GM08714 (cell line): ENCODE results near the gene MAPK11.

Experiments used
- H3K4me3 ChIP-seq: fragments of 200-500 bp; sonication (Bioruptor generic); 2 replicates; pipeline ENCODE4 v1.5.1; 2014; ENCODE audit warnings: mild to moderate bottlenecking, low read length, inconsistent platforms
- ZNF274 ChIP-seq: IDR thresholded peaks from 2 replicates; pipeline ENCODE4 v1.6.1; 2012; ENCODE audit warnings: mild to moderate bottlenecking, low read depth, low read length

MAPK11 gene

DNA sequence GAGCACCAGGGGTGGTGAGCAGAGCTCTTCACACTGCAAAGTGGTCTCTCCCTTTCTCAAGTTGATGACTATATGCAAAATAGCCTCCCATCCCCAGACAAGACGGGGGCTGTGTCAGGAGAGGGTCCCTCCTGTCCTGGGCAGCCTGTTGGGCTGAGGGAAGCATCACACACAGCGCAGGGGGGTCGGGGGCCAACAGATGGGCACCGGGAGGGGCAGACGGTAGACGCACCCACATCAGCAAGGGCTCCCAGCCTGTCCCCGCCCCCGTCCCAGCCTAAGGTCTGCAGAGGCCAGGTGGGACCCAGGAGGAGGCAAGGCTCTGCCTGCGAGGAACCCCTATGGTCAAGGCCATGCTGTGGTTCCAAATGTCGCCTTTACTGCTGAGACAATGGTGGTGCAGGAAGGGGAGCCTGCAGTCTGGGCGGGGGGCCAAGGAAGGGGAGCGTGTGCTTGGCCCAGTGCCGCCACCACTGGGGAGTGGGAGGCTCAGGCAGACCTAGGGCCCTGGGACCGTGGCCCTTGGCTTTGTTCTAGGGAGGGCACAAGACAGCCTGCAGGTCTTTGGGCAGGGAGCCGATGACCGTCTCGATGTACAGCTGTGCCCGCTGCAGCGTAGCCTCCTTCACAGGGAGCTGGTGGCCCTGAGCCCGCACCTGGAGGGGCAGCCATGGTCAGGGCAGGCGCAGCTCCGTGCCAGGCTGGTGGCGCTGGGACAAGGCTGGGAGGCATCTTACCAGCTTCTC, 41.6 kb upstream of the MAPK11 start:
- no peak for TF ChIP-seq ZNF274
- H3K4me3 ChIP-seq = no peak overlapping the region

DNA sequence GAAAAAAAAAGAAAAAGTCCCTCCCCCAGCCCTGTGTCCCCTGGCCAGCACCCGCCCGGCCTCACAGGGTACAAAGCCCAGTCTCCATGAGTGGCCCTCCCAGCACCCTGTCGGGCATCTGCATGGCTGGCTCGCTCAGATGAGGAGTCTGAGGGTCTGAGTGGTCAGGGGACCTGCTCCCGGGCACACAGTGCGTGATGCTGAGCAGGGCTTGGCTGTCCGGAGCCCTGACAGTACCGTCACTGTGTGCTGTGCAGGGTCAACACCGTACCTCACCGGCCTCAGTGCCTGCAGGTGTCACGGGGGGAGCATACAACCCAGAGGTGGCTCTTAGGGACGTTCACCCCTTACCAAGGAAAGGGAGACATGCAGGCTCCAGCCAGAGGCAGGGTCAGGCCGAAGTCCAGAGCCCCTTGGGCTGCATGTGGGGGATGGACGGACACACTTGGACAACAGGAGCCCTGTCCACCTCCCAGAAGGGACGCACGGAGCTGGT, 40.8 kb upstream of the MAPK11 start:
- no peak overlapping the region for H3K4me3 ChIP-seq
- no peak for TF ChIP-seq ZNF274

DNA sequence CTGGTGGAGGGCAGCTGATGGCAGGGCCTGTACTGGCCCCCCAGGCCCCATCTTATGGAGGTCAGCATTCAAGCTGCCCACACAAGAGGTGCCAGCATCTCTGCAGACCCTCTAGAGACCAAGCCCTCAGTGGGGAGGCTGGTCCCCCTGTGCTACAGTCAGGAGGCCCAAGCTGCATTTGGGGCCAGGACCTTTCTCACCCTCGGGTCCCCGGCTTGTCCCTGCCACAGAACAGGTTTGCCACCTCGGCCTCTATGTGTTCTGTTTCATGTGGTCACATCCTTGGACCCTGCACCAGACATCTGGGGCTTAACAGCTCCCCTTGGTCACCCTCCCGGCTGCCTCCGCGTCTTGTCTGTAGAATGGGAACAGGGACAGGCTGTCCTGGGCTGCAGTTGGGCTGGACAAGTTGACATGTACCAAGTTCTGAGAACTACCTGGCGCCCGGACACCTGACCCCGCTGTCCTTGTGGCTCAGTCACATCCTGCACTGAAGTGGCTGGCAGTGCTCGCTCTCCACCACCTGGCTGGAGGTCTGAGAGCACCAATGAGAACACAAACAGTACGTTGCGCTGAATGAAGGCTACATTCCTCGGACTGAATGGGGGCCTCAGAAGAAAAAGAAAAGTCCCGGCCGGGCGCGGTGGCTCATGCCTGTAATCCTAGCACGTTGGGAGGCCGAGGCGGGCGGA, 40.0 kb upstream of the MAPK11 start:
- no peak for TF ChIP-seq ZNF274
- H3K4me3 ChIP-seq = no peak overlapping the region

DNA sequence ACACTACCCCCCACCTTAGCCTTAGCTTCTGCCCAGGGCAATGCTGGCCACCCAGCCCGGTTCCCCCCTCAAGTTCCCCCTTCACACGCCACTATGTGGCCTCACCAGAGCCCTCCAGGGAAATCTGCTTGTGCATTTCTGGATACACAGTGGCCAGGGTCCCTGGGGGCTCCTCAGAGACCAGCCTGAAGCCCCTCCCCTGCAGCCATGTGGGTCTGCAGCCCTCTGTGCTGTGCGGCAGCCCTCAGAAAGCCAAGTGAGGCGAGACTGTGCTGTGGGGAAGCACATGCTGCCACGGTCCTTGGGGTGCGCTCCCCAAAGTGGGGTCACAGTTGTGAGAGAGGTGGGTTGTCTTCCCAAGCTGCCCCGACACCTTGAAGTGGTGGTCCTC, 39.4 kb upstream of the MAPK11 start:
- TF ChIP-seq ZNF274 = no peak
- no peak overlapping the region for H3K4me3 ChIP-seq

DNA sequence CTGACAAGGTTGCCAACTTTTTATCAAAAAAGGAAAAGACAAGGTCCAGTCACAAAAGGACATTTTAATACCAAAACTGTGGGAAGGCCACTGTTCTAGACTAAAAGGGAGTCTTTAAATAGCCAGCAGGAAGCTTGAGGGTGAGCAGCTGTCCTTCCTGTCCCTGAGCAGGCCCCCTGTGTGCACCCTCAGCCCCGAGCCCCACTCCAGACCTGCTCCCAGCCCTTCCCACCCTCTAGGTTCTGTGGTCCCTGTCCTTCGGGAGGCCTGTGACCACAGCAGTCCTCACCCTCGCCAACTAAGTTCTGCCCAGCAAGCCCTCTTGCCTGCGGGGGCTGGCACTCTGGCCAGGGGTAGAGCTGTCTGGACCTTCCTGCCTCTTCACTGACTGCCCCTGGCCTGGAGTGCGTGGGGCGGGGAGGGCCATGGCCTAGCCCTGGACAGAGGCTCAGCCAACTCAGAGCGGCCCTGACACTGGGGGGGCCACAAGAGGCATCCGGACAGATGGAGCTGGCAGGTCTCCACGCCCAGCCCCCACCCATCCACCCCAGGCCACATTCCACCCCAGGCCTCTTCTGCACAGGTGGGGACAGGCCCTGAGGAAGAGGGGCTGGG, 38.9 kb upstream of the MAPK11 start:
- H3K4me3 ChIP-seq = no peak overlapping the region

DNA sequence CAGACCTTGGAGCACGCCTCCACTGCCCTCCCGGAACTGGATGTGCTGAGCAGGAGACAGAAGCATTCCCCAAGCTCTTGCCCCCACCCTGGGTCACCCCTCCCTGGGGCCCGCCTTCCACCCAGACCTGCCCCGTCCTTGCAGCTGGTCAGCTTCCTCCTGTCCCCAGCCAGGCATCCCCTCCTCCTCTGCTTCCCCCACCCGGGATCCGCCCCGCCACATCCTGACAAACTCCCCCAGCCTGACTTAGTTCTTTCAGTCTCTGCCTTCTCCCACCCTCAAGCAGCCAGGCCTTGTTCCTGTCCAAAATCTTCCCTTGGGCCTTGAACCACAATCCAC, 38.4 kb upstream of the MAPK11 start:
- TF ChIP-seq ZNF274 = no peak
- H3K4me3 ChIP-seq = no peak overlapping the region

More for the DNA sequence above, 38.9 kb upstream of the MAPK11 start:
- no peak for TF ChIP-seq ZNF274

DNA sequence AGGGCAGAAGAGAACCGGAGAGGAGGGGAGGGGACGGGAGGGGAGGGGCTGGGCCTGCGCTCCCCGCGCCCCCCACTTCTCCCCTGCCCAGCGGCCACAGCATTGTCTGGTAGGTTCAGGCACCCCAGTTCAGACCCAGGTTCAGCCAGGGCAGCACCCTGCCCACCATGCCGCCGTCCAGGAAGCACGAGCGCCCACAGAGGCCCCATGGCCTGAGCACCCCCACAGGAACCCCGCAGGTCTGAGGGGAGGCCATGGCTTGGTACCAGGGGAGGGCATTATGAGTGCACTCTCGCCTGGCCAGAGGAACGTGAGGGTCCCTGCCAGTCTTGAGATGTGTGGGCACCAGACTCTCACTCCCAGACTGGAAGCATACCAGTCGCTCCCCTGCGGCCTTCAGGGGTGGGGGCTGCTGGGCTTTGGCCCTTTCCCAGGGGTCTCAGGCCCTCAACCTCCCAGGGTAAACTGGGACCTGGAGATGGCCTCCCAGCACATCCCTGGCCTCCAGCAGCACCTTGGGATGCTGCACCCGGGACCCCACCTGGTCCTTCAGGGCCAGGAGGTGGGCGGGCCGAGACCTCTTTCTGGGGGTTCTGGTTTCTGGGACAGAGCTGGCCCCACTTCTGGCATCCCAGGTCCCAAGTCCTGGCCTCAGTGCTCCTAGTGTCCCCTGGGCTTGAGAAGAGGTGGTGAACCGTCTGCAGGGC, 37.9 kb upstream of the MAPK11 start:
- H3K4me3 ChIP-seq = no peak overlapping the region
- no peak for TF ChIP-seq ZNF274

DNA sequence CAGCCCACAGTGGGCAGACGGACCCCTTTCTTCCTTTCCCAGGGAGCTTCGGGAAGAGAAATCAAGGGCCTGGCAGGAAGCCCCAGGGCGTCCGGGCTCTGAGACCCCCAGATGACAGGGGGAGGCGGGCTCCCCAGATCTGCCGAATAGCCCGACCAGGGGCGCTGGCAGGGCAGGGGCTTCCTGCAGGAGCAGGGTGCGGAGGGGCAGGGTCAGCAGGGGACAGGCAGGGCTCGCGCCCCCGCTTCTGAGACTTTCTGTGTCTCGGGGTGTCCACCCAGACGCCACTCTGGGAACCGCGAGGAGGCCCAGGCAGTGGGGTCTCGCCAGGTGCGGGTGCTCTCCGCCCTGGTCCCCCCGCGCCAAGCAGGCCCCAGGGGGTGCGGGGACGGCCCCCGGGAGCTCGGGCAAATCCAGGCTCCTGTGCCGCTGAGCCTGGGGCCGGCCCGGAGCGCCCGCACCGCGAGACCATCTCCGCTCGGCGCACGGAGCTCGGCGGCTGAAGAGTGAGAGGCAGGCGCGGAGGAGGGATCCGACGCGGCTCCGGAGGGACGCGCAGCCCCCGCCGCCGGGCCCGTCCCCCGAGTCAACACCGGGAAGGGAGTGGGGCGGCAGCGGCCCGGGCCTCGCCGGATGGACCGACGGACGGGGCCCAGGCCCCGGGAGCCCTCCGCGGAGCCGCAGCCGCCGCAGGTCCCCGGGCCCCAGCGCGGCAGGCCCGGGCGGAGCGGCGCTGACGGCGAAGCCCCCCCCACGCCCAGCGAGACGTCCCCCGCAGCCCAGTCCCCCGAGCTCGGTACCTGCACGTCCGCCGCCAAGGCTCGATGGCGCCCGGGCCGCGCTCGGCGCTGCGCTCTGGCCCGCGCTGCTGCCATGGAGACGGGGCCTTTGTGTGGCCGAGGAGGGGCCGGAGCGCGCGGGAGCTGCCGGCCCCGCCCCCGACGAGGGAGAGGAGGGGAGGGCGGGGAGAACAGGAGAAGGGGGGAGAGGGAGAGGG, 36.9 kb upstream of the MAPK11 start, which contains the start of gene PLXNB2:
TSS of gene PLXNB2 (minus strand) at position 894 of the 997 bp plus-strand sequence. CDS start 17,062 bp downstream, outside the sequence.
- peak within 1 kb of the TSS; percentile 75 for H3K4me3 ChIP-seq
- TF ChIP-seq ZNF274 = no peak

DNA sequence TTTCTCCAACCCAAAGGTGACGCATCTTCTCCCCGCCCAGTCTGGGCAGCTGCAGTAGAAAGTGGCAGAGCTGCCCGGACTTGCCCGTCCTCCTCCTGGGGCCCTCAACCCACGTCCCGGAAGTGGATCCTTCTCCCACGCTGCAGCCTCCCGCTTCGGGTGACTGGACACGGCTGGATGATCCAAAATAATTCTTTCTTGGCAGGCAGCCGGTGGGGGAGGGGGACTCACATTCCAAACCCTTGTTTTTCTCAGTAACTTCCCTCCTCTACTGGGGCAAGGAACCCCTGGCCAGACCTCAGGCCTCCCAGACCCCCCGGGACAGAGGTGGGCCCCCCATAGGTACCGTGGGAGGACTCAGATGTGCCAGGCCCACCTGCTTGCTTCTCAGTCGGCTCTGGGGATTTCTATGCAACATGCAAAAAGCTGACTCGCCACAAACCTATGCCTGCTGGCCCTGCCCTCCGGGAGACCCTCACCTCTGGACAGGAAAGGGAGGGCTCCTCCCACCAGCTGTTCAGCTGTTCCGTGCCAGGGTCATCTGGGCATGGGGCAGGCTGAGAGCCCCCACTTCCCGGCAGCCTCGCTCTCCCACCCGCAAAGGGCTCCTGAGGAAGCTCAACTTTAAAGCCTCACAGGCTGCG, 35.9 kb upstream of the MAPK11 start:
- peak overlapping the region; percentile 75 for H3K4me3 ChIP-seq
- TF ChIP-seq ZNF274 = no peak

DNA sequence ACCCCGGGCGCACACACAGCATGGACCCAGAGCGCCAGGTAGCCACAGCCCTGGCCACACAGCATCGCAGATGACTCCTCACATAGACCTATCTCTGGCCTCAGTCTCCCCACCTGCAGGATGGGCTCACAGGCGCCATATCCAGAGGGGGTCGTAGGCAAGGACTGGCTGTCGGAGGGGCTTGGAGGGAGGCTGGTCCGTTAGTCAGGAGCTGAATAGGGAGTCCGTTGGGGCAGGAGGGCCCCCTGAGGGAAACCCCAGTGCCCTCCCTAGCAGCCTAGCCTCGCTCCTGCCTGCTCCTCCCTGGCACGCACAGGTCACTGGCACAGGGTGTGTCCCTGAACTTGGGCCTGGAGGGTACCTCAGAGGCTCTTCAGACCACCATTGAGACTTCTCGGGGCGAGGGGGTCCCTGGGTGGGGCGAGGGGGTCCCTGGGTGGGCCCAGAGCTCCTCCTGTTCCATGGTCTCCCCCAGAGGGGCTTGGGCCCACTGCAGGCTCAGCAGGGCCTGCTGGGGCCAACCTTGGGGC, 35.3 kb upstream of the MAPK11 start:
- TF ChIP-seq ZNF274 = no peak
- H3K4me3 ChIP-seq = peak overlapping the region; percentile 75; the same call in 1 of the 2 replicates

DNA sequence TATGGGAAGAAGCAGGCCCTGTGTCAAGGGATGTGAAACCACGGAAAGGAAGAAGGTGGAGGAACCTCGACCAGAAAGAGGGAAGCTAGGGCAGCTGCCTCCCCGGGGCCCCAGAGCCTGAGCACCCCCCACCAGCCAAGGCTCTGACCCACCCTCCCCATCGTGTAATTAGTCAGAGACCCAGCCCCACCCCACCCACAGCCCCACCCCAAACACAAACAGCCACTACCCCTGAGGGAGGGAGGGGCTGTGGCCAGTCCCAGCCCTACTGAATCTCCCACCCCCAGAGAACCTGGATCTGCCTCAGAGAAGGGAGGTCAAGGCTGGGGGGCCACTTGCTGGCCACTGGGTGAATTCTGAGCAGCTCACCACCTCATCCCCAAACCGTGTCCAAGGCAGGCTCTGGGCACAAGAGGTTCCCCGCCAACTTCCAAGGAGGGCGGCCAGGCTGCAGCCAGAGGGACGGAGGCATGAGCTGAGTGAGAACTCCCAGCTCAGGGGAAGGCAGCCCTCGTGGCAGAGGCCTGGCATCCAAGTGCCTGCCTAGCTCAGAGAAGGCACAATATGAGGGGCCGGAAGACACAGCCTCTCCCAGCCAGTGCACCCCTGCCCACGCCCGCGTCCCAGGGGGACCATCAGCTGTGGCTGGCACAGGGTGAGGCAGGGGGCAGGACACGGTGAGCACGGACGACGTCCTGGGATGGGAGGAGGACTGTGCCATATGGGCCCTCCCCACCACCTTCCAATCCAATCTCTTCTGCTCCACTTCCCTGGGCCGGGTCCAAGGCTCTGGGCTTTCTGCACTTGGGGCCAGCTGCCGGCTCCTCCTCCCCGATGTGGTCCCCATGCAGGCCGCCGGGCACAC, 34.6 kb upstream of the MAPK11 start:
- no peak for TF ChIP-seq ZNF274
- H3K4me3 ChIP-seq = peak overlapping the region; percentile 75; the same call in 1 of the 2 replicates

DNA sequence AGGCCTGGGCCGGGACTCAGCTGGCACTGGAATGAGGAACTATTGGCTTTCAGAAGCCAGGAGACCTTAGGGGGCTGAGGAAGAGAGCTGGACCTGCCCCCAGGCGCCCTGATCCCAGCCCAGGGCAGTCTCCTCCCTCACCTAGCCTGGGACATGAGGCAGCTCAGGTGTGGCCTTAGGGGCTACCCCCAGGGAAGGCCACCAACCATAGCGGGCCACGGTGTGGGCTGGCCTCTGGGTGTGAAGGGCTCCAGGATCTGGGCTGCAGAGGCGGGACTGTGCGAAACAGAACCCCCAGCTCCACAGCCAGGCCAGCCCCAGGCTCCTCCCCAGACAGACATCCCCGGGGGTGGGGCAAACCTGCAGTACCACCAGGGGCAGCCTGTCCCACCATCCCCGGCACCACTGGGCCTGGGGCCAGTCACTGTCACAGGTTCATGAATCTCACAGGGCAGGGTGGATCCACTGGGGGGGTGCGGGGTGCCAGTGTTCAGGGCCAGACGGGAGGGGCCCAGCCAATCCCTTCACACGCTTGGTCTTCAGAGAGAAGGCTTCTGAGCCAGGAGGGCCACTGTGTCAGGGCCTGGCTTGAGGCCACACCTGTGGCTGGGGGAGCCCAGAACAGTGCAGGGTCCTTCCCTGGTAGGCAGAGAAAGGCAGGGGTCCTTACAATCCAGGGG, 33.8 kb upstream of the MAPK11 start:
- H3K4me3 ChIP-seq = peak overlapping the region; percentile 3; the same call in 1 of the 2 replicates
- no peak for TF ChIP-seq ZNF274
